Activated effector memory CD4-positive, alpha-beta T cell treated with Interleukin-2 at 50 U/mL for 16 hours (primary cell): ENCODE results near the gene SRGAP2C.
"Not testable (repeated sequence)": the region's sequence is repeated elsewhere in the genome, so short reads cannot be mapped to it uniquely, and the experiment has no call there.

Experiments used
- DNase-seq: peaks from one replicate; pipeline ENCODE4 v3.0.0-alpha.2; 2020

SRGAP2C gene

GRCh38 chr1:121281480-121281879 lies 96.7 kb downstream of the SRGAP2C start:
- not testable (repeated sequence) for DNase-seq

- DNase-seq: not testable (repeated sequence)
These were observed 98.9 kb downstream of the SRGAP2C start for GRCh38 chr1:121283587-121284180.

GRCh38 chr1:121292590-121292989 lies 107.8 kb downstream of the SRGAP2C start:
- not testable (repeated sequence) for DNase-seq

GRCh38 chr1:121293263-121294204 lies 108.8 kb downstream of the SRGAP2C start:
- not testable (repeated sequence) for DNase-seq

- not testable (repeated sequence) for DNase-seq
These were observed 109.4 kb downstream of the SRGAP2C start for GRCh38 chr1:121294205-121294570.

- not testable (repeated sequence) for DNase-seq
These were observed 111.8 kb downstream of the SRGAP2C start for GRCh38 chr1:121296563-121296962.

GRCh38 chr1:121298529-121298928 lies 113.8 kb downstream of the SRGAP2C start:
- not testable (repeated sequence) for DNase-seq

- not testable (repeated sequence) for DNase-seq
These were observed 114.9 kb downstream of the SRGAP2C start for GRCh38 chr1:121299514-121300149.

- not testable (repeated sequence) for DNase-seq
These were observed 117.1 kb downstream of the SRGAP2C start for GRCh38 chr1:121301876-121302275.

GRCh38 chr1:121307759-121308158 lies 123.0 kb downstream of the SRGAP2C start:
- DNase-seq: not testable (repeated sequence)

GRCh38 chr1:121315509-121315908 lies 130.7 kb downstream of the SRGAP2C start:
- not testable (repeated sequence) for DNase-seq

GRCh38 chr1:121316081-121316480 lies 131.3 kb downstream of the SRGAP2C start:
- not testable (repeated sequence) for DNase-seq

- DNase-seq: not testable (repeated sequence)
These were observed 133.0 kb downstream of the SRGAP2C start for GRCh38 chr1:121317491-121318468.

- DNase-seq: not testable (repeated sequence)
These were observed 133.9 kb downstream of the SRGAP2C start for GRCh38 chr1:121318687-121319086.

GRCh38 chr1:121321660-121322059 lies 136.9 kb downstream of the SRGAP2C start:
- not testable (repeated sequence) for DNase-seq

- not testable (repeated sequence) for DNase-seq
These were observed 140.0 kb downstream of the SRGAP2C start for GRCh38 chr1:121324726-121325125.

GRCh38 chr1:121332141-121332540 lies 147.4 kb downstream of the SRGAP2C start:
- DNase-seq: not testable (repeated sequence)

- DNase-seq: not testable (repeated sequence)
These were observed 148.1 kb downstream of the SRGAP2C start for GRCh38 chr1:121332599-121333562.

- not testable (repeated sequence) for DNase-seq
These were observed 153.2 kb downstream of the SRGAP2C start for GRCh38 chr1:121337958-121338357.

- not testable (repeated sequence) for DNase-seq
These were observed 154.8 kb downstream of the SRGAP2C start for GRCh38 chr1:121339611-121340010.
